Measurements from ENCODE around the gene NCK2.

The NCK2 gene

DNA sequence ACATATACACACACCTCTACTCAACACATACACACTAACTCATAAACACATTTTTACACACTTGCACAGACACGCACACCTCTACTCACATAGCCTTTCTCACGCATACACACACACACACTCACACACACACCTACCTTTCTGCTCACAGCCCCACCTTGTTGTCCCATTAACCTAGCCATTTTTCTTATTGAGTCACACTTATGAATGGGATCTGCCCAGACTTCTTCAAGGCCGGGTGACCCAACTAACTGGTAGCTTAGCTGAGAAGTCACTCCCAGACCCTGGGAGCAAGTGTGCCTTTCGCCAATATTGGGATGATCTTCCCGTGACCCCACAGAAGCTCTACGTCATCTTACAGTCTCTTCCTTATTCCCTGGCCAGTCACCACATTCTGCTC lies 192.2 kb downstream of the NCK2 start:
- no peaks in the 10 kb centered on the region for H3K27me3 ChIP-seq (ENCODE audit: insufficient read depth, low read length, poor library complexity, severe bottlenecking)
- H3K4me2 ChIP-seq (ENCODE audit: low read depth, low read length, poor library complexity, severe bottlenecking): no peak overlapping the region
- peaks cover 8% of the 10 kb centered on the region; the same call in 1 of the 2 replicates for H3K9me3 ChIP-seq (ENCODE audit: insufficient read depth, low read depth, low read length)
- H4K20me1 ChIP-seq (ENCODE audit: insufficient read depth, low read length, poor library complexity, severe bottlenecking): no peaks in the 10 kb centered on the region
- no peaks in the 10 kb centered on the region for H3K36me3 ChIP-seq (ENCODE audit: insufficient read depth, low read length)
- no peak overlapping the region for H2AFZ ChIP-seq (ENCODE audit: low read length)
- H3K4me1 ChIP-seq (ENCODE audit: insufficient read depth, low read length, poor library complexity, severe bottlenecking): no peaks in the 10 kb centered on the region
- no peak overlapping the region for H3K4me3 ChIP-seq (ENCODE audit: low read length, poor library complexity, severe bottlenecking)
- no peak overlapping the region for H3K9ac ChIP-seq (ENCODE audit: low read depth, low read length, poor library complexity, severe bottlenecking)
- no peaks in the 10 kb centered on the region for H3F3A ChIP-seq (ENCODE audit: low read depth)
- no peaks in the 10 kb centered on the region for H3K79me2 ChIP-seq (ENCODE audit: insufficient read depth, low read length)
- H3K9me2 ChIP-seq (replicated peaks; ENCODE audit: low read depth, low read length): no peaks in the 10 kb centered on the region
- TF ChIP-seq, protein P1, sequence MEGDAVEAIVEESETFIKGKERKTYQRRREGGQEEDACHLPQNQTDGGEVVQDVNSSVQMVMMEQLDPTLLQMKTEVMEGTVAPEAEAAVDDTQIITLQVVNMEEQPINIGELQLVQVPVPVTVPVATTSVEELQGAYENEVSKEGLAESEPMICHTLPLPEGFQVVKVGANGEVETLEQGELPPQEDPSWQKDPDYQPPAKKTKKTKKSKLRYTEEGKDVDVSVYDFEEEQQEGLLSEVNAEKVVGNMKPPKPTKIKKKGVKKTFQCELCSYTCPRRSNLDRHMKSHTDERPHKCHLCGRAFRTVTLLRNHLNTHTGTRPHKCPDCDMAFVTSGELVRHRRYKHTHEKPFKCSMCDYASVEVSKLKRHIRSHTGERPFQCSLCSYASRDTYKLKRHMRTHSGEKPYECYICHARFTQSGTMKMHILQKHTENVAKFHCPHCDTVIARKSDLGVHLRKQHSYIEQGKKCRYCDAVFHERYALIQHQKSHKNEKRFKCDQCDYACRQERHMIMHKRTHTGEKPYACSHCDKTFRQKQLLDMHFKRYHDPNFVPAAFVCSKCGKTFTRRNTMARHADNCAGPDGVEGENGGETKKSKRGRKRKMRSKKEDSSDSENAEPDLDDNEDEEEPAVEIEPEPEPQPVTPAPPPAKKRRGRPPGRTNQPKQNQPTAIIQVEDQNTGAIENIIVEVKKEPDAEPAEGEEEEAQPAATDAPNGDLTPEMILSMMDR (conservative IDR thresholded peaks at IDR 0.05; ENCODE audit: low read length): no peak
- TF ChIP-seq EZH2phosphoT487 (IDR thresholded peaks at IDR 0.05; ENCODE audit: borderline replicate concordance): no peak

DNA sequence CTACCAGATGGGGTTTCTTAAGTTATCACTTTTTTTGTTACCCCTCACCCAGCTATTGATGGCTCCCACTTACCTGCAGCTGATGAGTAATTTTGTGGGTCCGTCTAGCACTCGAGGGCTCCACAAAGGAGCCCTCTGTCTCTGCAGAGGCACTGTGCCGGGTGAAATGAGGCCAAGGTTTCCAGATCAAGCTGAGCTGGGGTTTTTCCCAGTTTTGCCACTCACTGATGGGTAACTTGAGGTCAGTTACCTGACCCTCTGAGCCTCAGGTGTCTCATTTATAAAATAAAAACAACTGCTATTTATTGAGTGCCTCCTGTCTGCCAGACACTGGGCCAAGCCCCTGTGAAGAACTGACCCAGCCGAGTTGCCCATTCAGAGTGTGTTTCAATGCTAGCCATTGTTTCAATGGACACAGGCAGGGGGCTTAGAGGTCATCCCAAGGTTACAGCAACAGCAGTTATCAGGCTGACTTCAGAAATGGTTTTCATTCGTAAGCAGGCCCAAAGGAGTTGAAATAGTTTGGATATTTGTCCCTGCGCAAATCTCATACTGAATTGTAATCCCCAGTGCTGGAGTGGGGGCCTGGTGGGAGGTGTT lies 192.9 kb downstream of the NCK2 start:
- peaks cover 8% of the 10 kb centered on the region; the same call in 1 of the 2 replicates for H3K9me3 ChIP-seq (ENCODE audit: insufficient read depth, low read depth, low read length)
- H3K4me1 ChIP-seq (ENCODE audit: insufficient read depth, low read length, poor library complexity, severe bottlenecking): no peaks in the 10 kb centered on the region
- H3K79me2 ChIP-seq (ENCODE audit: insufficient read depth, low read length): no peaks in the 10 kb centered on the region
- no peaks in the 10 kb centered on the region for H4K20me1 ChIP-seq (ENCODE audit: insufficient read depth, low read length, poor library complexity, severe bottlenecking)
- H3K36me3 ChIP-seq (ENCODE audit: insufficient read depth, low read length): no peaks in the 10 kb centered on the region
- no peak overlapping the region for H2AFZ ChIP-seq (ENCODE audit: low read length)
- no peak overlapping the region for H3K4me3 ChIP-seq (ENCODE audit: low read length, poor library complexity, severe bottlenecking)
- no peak overlapping the region for H3K9ac ChIP-seq (ENCODE audit: low read depth, low read length, poor library complexity, severe bottlenecking)
- no peaks in the 10 kb centered on the region for H3K9me2 ChIP-seq (replicated peaks; ENCODE audit: low read depth, low read length)
- H3K27me3 ChIP-seq (ENCODE audit: insufficient read depth, low read length, poor library complexity, severe bottlenecking): no peaks in the 10 kb centered on the region
- no peaks in the 10 kb centered on the region for H3F3A ChIP-seq (ENCODE audit: low read depth)
- TF ChIP-seq EZH2phosphoT487 (IDR thresholded peaks at IDR 0.05; ENCODE audit: borderline replicate concordance): no peak
- TF ChIP-seq, protein P1 (conservative IDR thresholded peaks at IDR 0.05; ENCODE audit: low read length): no peak
- H3K4me2 ChIP-seq (ENCODE audit: low read depth, low read length, poor library complexity, severe bottlenecking): no peak overlapping the region

All from Loucy (cell line).